HepG2 (cell line): ENCODE data around the gene SSBP4. TPM values are rescaled to one million over a fixed set of nuclear protein-coding genes. Genes with fewer than 3 reads are reported as not detected.

Experiments
- AHDC1 ChIP-seq: sonication (generic); formaldehyde crosslinking; IDR thresholded peaks from 2 replicates; pipeline ENCODE4 v1.5.1; 2020; ENCODE audit warnings: mild to moderate bottlenecking, missing genetic modification reagents, borderline replicate concordance
- CAMTA2 ChIP-seq: sonication (generic); formaldehyde crosslinking; IDR thresholded peaks from 2 replicates; pipeline ENCODE4 v1.4.0; 2020; ENCODE audit warnings: mild to moderate bottlenecking, missing genetic modification reagents, borderline replicate concordance
- HDAC2 ChIP-seq: sonication (generic); formaldehyde crosslinking; IDR thresholded peaks from 2 replicates; pipeline ENCODE4 v1.4.0; 2020; ENCODE audit warnings: missing genetic modification reagents
- LCORL ChIP-seq, 2 experiments: fragments of 450-650 bp in 1 of 2; sonication (generic) in 1 of 2; formaldehyde crosslinking in 1 of 2; IDR thresholded peaks; 2 replicates each; pipeline versions ENCODE4 v1.5.0 to v1.6.1; 2017 to 2020; ENCODE audit warnings: antibody characterized with exemption in 1 of 2, missing genetic modification reagents in 1 of 2
- NAIF1 ChIP-seq: sonication (generic); formaldehyde crosslinking; IDR thresholded peaks from 2 replicates; pipeline ENCODE4 v1.5.0; 2020; ENCODE audit warnings: mild to moderate bottlenecking, missing genetic modification reagents, borderline replicate concordance
- RBM22 ChIP-seq: fragments of 200-400 bp; formaldehyde crosslinking; optimal IDR thresholded peaks from 2 replicates; pipeline ENCODE3; 2017; ENCODE audit warnings: mild to moderate bottlenecking, low read length, moderate library complexity
- TBP ChIP-seq: sonication (generic); formaldehyde crosslinking; IDR thresholded peaks from 2 replicates; pipeline ENCODE4 v1.5.0; 2020; ENCODE audit warnings: missing genetic modification reagents
- ZC3H13 ChIP-seq: sonication (generic); formaldehyde crosslinking; IDR thresholded peaks from 2 replicates; pipeline ENCODE4 v1.8.1; 2023; ENCODE audit warnings: mild to moderate bottlenecking, missing genetic modification reagents, moderate library complexity
- ZNF138 ChIP-seq: sonication (generic); formaldehyde crosslinking; IDR thresholded peaks from 2 replicates; pipeline ENCODE4 v1.5.0; 2020; ENCODE audit warnings: mild to moderate bottlenecking, low read depth, missing genetic modification reagents
- ZNF17 ChIP-seq: sonication (generic); formaldehyde crosslinking; IDR thresholded peaks from 2 replicates; pipeline ENCODE4 v1.5.0; 2020; ENCODE audit warnings: mild to moderate bottlenecking, missing genetic modification reagents
- ZNF615 ChIP-seq: sonication (generic); formaldehyde crosslinking; IDR thresholded peaks from 2 replicates; pipeline ENCODE4 v1.5.0; 2020; ENCODE audit warnings: mild to moderate bottlenecking, missing genetic modification reagents, borderline replicate concordance
- ZNF724P ChIP-seq: sonication (generic); formaldehyde crosslinking; IDR thresholded peaks from 2 replicates; pipeline ENCODE4 v1.8.0; 2022; ENCODE audit warnings: missing genetic modification reagents, borderline replicate concordance
- ZNF761 ChIP-seq: sonication (generic); formaldehyde crosslinking; conservative IDR thresholded peaks from 2 replicates; pipeline ENCODE4 v1.4.0; 2020; ENCODE audit warnings: mild to moderate bottlenecking, missing genetic modification reagents
- ZSCAN12 ChIP-seq: sonication (generic); formaldehyde crosslinking; IDR thresholded peaks from 2 replicates; pipeline ENCODE4 v1.9.0; 2021; ENCODE audit warnings: mild to moderate bottlenecking, missing genetic modification reagents
- polyA plus RNA-seq, 8 experiments: library from polyadenylated mRNA; depleted of rRNA in 3 of 8; stranded (reverse) in 7 of 8; unstranded in 1 of 8; fragments of >200 nt; fragmentation: Illumina TruSeq in 4 of 8; extraction: Trizol in 4 of 8; gene quantifications; 2 replicates each; pipeline versions ENCODE4 v1.2.1 to v1.2.3, GENCODE V29; 2011 to 2016; ENCODE audit warnings: low read depth in 4 of 8, missing spikeins in 1 of 8, mixed read lengths in 1 of 8; ENCODE audit not compliant: insufficient read depth in 1 of 8
- total RNA-seq, 5 experiments: library from RNA; depleted of rRNA; stranded (reverse); fragments of >200 nt; fragmentation: Illumina TruSeq; extraction: Trizol; gene quantifications; 2 replicates each; pipeline ENCODE4 v1.2.3, GENCODE V29; 2016; ENCODE audit warnings: low read depth in 1 of 5
- TF ChIP-seq, protein P1 (sequence below): sonication (generic); formaldehyde crosslinking; IDR thresholded peaks from 2 replicates; pipeline ENCODE4 v1.5.0; 2020; ENCODE audit warnings: mild to moderate bottlenecking, missing genetic modification reagents
- TF ChIP-seq, protein P2 (sequence below), 2 experiments: fragments of 450-650 bp in 1 of 2; sonication (generic) in 1 of 2; formaldehyde crosslinking; IDR thresholded peaks; 2 replicates each; pipeline versions ENCODE4 v1.5.0 to v1.8.0; 2020 to 2022; ENCODE audit warnings: mild to moderate bottlenecking in 1 of 2, missing genetic modification reagents in 1 of 2
- TF ChIP-seq, protein P3 (sequence below): sonication (generic); formaldehyde crosslinking; IDR thresholded peaks from 2 replicates; pipeline ENCODE4 v1.5.0; 2020; ENCODE audit warnings: missing genetic modification reagents, mild to moderate bottlenecking, borderline replicate concordance

The SSBP4 gene
- total and polyA plus RNA-seq, 2 of the 13 experiments (the other 11 are each of a cell fraction or from before 2014, with no cell fraction given), result 20.8 to 39.5 TPM

GRCh38 chr19:18388960-18389725 is 30.1 kb upstream of the SSBP4 start (continued):
- 0 out of 2 replicates have a peak, but pooled peaks have one; percentile 0 for TF ChIP-seq CAMTA2 (CRISPR knock-in tag)
- TF ChIP-seq ZNF138 (CRISPR knock-in tag), result no peak
- peak; percentile 73; the same call in 1 of the 2 replicates for TF ChIP-seq ZC3H13 (CRISPR knock-in tag)
- TF ChIP-seq, protein P1, sequence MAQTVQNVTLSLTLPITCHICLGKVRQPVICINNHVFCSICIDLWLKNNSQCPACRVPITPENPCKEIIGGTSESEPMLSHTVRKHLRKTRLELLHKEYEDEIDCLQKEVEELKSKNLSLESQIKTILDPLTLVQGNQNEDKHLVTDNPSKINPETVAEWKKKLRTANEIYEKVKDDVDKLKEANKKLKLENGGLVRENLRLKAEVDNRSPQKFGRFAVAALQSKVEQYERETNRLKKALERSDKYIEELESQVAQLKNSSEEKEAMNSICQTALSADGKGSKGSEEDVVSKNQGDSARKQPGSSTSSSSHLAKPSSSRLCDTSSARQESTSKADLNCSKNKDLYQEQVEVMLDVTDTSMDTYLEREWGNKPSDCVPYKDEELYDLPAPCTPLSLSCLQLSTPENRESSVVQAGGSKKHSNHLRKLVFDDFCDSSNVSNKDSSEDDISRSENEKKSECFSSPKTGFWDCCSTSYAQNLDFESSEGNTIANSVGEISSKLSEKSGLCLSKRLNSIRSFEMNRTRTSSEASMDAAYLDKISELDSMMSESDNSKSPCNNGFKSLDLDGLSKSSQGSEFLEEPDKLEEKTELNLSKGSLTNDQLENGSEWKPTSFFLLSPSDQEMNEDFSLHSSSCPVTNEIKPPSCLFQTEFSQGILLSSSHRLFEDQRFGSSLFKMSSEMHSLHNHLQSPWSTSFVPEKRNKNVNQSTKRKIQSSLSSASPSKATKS, result peak; percentile 85; the same call in 1 of the 2 replicates
- TF ChIP-seq TBP (CRISPR knock-in tag), result no peak
- TF ChIP-seq ZNF615 (CRISPR knock-in tag), result peak; percentile 61; the same call in 1 of the 2 replicates
- no peak for TF ChIP-seq ZSCAN12
- peak; percentile 89 for TF ChIP-seq RBM22
- peak; percentile 8; the same call in 1 of the 2 replicates for TF ChIP-seq HDAC2 (CRISPR knock-in tag)
- no peak for TF ChIP-seq LCORL (IDR thresholded peaks at IDR 0.05)
- peak; percentile 19; the same call in 1 of the 2 replicates for TF ChIP-seq LCORL (CRISPR knock-in tag; IDR thresholded peaks at IDR 0.05)
- 0 out of 2 replicates have a peak, but pooled peaks have one; percentile 8 for TF ChIP-seq AHDC1
- no peak for TF ChIP-seq ZNF761
- TF ChIP-seq, protein P2, sequence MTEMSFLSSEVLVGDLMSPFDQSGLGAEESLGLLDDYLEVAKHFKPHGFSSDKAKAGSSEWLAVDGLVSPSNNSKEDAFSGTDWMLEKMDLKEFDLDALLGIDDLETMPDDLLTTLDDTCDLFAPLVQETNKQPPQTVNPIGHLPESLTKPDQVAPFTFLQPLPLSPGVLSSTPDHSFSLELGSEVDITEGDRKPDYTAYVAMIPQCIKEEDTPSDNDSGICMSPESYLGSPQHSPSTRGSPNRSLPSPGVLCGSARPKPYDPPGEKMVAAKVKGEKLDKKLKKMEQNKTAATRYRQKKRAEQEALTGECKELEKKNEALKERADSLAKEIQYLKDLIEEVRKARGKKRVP (CRISPR knock-in tag; IDR thresholded peaks at IDR 0.05), result peak in 1 of 2 experiments; percentile 56; a peak in 2 of 4 replicates
- 0 out of 2 replicates have a peak, but pooled peaks have one; percentile 66 for TF ChIP-seq ZNF17
- peak; percentile 49 for TF ChIP-seq ZNF724P (CRISPR knock-in tag)
- TF ChIP-seq, protein P3, sequence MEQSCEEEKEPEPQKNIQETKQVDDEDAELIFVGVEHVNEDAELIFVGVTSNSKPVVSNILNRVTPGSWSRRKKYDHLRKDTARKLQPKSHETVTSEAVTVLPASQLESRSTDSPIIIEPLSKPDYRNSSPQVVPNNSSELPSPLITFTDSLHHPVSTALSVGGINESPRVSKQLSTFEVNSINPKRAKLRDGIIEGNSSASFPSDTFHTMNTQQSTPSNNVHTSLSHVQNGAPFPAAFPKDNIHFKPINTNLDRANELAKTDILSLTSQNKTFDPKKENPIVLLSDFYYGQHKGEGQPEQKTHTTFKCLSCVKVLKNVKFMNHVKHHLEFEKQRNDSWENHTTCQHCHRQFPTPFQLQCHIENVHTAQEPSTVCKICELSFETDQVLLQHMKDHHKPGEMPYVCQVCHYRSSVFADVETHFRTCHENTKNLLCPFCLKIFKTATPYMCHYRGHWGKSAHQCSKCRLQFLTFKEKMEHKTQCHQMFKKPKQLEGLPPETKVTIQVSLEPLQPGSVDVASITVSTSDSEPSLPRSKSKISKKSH (CRISPR knock-in tag), result no peak
- TF ChIP-seq NAIF1 (CRISPR knock-in tag), result peak; percentile 73; the same call in 1 of the 2 replicates
